Loucy (cell line): Measurements from ENCODE around the gene BCL11B.
A peak's percentile ranks its signal among the peaks of the same experiment; 100 is the strongest.

Experiments used
- H2AFZ ChIP-seq: fragments of 200-600 bp; sonication (generic); 2 replicates; pipeline ENCODE4 v1.6.0; 2016; ENCODE audit warnings: antibody characterized with exemption, mild to moderate bottlenecking, low read length, moderate library complexity
- H3F3A ChIP-seq: fragments of 200-600 bp; 2 replicates; pipeline ENCODE4 v1.6.0; 2016; ENCODE audit warnings: antibody characterized with exemption, low read depth, mild to moderate bottlenecking
- H3K27me3 ChIP-seq: fragments of 200-600 bp; sonication (generic); 2 replicates; pipeline ENCODE4 v1.6.1; 2014; ENCODE audit warnings: low read length, mild to moderate bottlenecking; ENCODE audit not compliant: insufficient read depth, poor library complexity, severe bottlenecking
- H3K36me3 ChIP-seq: fragments of 200-600 bp; sonication (generic); 2 replicates; pipeline ENCODE4 v1.6.1; 2016; ENCODE audit warnings: low read length; ENCODE audit not compliant: insufficient read depth
- H3K4me1 ChIP-seq: fragments of 200-600 bp; sonication (generic); 2 replicates; pipeline ENCODE4 v1.5.1; 2014; ENCODE audit warnings: low read length, mild to moderate bottlenecking; ENCODE audit not compliant: insufficient read depth, poor library complexity, severe bottlenecking
- H3K4me2 ChIP-seq: fragments of 200-600 bp; sonication (generic); 2 replicates; pipeline ENCODE4 v1.6.0; 2014; ENCODE audit warnings: antibody characterized with exemption, low read length, low read depth, mild to moderate bottlenecking; ENCODE audit not compliant: poor library complexity, severe bottlenecking
- H3K4me3 ChIP-seq: fragments of 200-600 bp; sonication (generic); 2 replicates; pipeline ENCODE4 v1.5.1; 2014; ENCODE audit warnings: low read length, mild to moderate bottlenecking, mixed read lengths; ENCODE audit not compliant: poor library complexity, severe bottlenecking
- H3K79me2 ChIP-seq: fragments of 200-600 bp; sonication (generic); 2 replicates; pipeline ENCODE4 v1.6.1; 2014; ENCODE audit warnings: low read length; ENCODE audit not compliant: insufficient read depth
- H3K9ac ChIP-seq: fragments of 200-600 bp; sonication (generic); 2 replicates; pipeline ENCODE4 v1.6.0; 2014; ENCODE audit warnings: mild to moderate bottlenecking, low read depth, low read length, moderate library complexity; ENCODE audit not compliant: poor library complexity, severe bottlenecking
- H3K9me2 ChIP-seq: fragments of 200-600 bp; sonication (generic); replicated peaks from 2 replicates; pipeline ENCODE4 v1.6.1; 2016; ENCODE audit warnings: low read depth, low read length, mixed read lengths
- H3K9me3 ChIP-seq: fragments of 200-600 bp; sonication (generic); 2 replicates; pipeline ENCODE4 v1.6.1; 2014; ENCODE audit warnings: mild to moderate bottlenecking, antibody characterized with exemption, low read length, low read depth; ENCODE audit not compliant: insufficient read depth
- H4K20me1 ChIP-seq: fragments of 200-600 bp; sonication (generic); 2 replicates; pipeline ENCODE4 v1.6.0; 2014; ENCODE audit warnings: antibody characterized with exemption, low read length, mild to moderate bottlenecking; ENCODE audit not compliant: insufficient read depth, poor library complexity, severe bottlenecking
- CTCF ChIP-seq: fragments of 200-600 bp; sonication (generic); conservative IDR thresholded peaks from 2 replicates; pipeline ENCODE4 v1.5.1; 2014; ENCODE audit warnings: mild to moderate bottlenecking, antibody characterized with exemption, low read length
- EZH2phosphoT487 ChIP-seq: fragments of 200-600 bp; IDR thresholded peaks from 2 replicates; pipeline ENCODE4 v1.6.1; 2018; ENCODE audit warnings: antibody characterized with exemption, mild to moderate bottlenecking, moderate library complexity, borderline replicate concordance

BCL11B gene

GRCh38 chr14:99201351-99202073 lies 70.5 kb downstream of the BCL11B start:
- no peaks in the 10 kb centered on the region for H3F3A ChIP-seq
- peaks cover 44% of the 10 kb centered on the region; the same call in 1 of the 2 replicates for H3K36me3 ChIP-seq
- H3K9me2 ChIP-seq = no peaks in the 10 kb centered on the region
- H4K20me1 ChIP-seq = peaks cover 55% of the 10 kb centered on the region
- H2AFZ ChIP-seq = no peak overlapping the region
- H3K9me3 ChIP-seq = no peaks in the 10 kb centered on the region
- H3K79me2 ChIP-seq = peaks cover 99% of the 10 kb centered on the region
- H3K27me3 ChIP-seq = no peaks in the 10 kb centered on the region
- H3K4me3 ChIP-seq = no peak overlapping the region
- H3K4me1 ChIP-seq = no peaks in the 10 kb centered on the region
- TF ChIP-seq EZH2phosphoT487 (no peak), CTCF (0 out of 2 replicates have a peak, but pooled peaks have one; percentile 12)
- H3K4me2 ChIP-seq = no peak overlapping the region
- H3K9ac ChIP-seq = no peak overlapping the region

GRCh38 chr14:99200654-99201005 lies 71.4 kb downstream of the BCL11B start:
- no peak for TF ChIP-seq EZH2phosphoT487
- TF ChIP-seq CTCF = no peak
- H3K27me3 ChIP-seq = no peaks in the 10 kb centered on the region

GRCh38 chr14:99199846-99200653 lies 71.9 kb downstream of the BCL11B start:
- Histone ChIP-seq H3F3A (no peaks in the 10 kb centered on the region), H3K27me3 (no peaks in the 10 kb centered on the region), H3K79me2 (peaks cover 99% of the 10 kb centered on the region), H3K36me3 (peaks cover 47% of the 10 kb centered on the region; the same call in 1 of the 2 replicates), H3K9me3 (no peaks in the 10 kb centered on the region), H2AFZ (no peak overlapping the region), H3K9me2 (no peaks in the 10 kb centered on the region), H3K4me2 (no peak overlapping the region), H4K20me1 (peaks cover 53% of the 10 kb centered on the region), H3K9ac (no peak overlapping the region), H3K4me3 (no peak overlapping the region), H3K4me1 (no peaks in the 10 kb centered on the region)
- TF ChIP-seq CTCF (no peak), EZH2phosphoT487 (no peak)

More at GRCh38 chr14:99200654-99201005, 71.4 kb downstream of the BCL11B start:
- H3K4me3 ChIP-seq = no peak overlapping the region
- no peaks in the 10 kb centered on the region for H3K9me2 ChIP-seq
- no peak overlapping the region for H3K4me2 ChIP-seq
- H2AFZ ChIP-seq = no peak overlapping the region
- H3K9ac ChIP-seq = no peak overlapping the region
- H3K79me2 ChIP-seq = peaks cover 99% of the 10 kb centered on the region
- peaks cover 48% of the 10 kb centered on the region; the same call in 1 of the 2 replicates for H3K36me3 ChIP-seq
- no peaks in the 10 kb centered on the region for H3K4me1 ChIP-seq
- no peaks in the 10 kb centered on the region for H3K9me3 ChIP-seq
- no peaks in the 10 kb centered on the region for H3F3A ChIP-seq
- peaks cover 57% of the 10 kb centered on the region for H4K20me1 ChIP-seq
